K562 (cell line): Measurements from ENCODE around the gene TSPAN11.

Experiments
- CTCF ChIP-seq, 3 experiments: IDR thresholded peaks in 2 of 3; conservative IDR thresholded peaks in 1 of 3; 2 replicates each; pipeline ENCODE4 v1.5.1; 2011 to 2012; ENCODE audit warnings: low read length in 3 of 3, mild to moderate bottlenecking in 3 of 3, control low read depth in 2 of 3, improper control_type of control experiment in 1 of 3, inconsistent platforms in 1 of 3, low read depth in 1 of 3, mixed read lengths in 1 of 3, moderate library complexity in 1 of 3; ENCODE audit not compliant: insufficient read depth in 2 of 3
- ELK3 ChIP-seq: fragments of 450-650 bp; formaldehyde crosslinking; IDR thresholded peaks from 2 replicates; pipeline ENCODE4 v1.4.0; 2020; ENCODE audit warnings: mild to moderate bottlenecking
- ESRRA ChIP-seq: fragments of 450-650 bp; IDR thresholded peaks from 2 replicates; pipeline ENCODE4 v1.6.1; 2014; ENCODE audit warnings: low read depth, mild to moderate bottlenecking, moderate library complexity, borderline replicate concordance
- FOSL1 ChIP-seq: fragments of 200-800 bp; sonication (Bioruptor generic); conservative IDR thresholded peaks from 2 replicates; pipeline ENCODE4 v1.6.1; 2016; ENCODE audit warnings: missing genetic modification characterization, missing compliant biosample characterization
- FOXK2 ChIP-seq, 2 experiments: fragments of 450-650 bp; IDR thresholded peaks in 1 of 2; conservative IDR thresholded peaks in 1 of 2; 2 replicates each; pipeline ENCODE4 v1.6.1; 2016; ENCODE audit warnings: low read depth in 2 of 2, mild to moderate bottlenecking in 1 of 2
- IRF9 ChIP-seq: fragments of 450-650 bp; IDR thresholded peaks from 2 replicates; pipeline ENCODE4 v1.6.1; 2016; ENCODE audit warnings: missing biosample characterization, missing genetic modification characterization
- LCOR ChIP-seq: sonication (generic); formaldehyde crosslinking; IDR thresholded peaks from 2 replicates; pipeline ENCODE4 v1.8.0; 2022; ENCODE audit warnings: mild to moderate bottlenecking, missing genetic modification reagents
- NFATC3 ChIP-seq: fragments of 450-650 bp; IDR thresholded peaks from 2 replicates; pipeline ENCODE4 v1.6.1; 2017; ENCODE audit warnings: mild to moderate bottlenecking
- PHF20 ChIP-seq: fragments of 450-650 bp; IDR thresholded peaks from 2 replicates; pipeline ENCODE4 v1.6.1; 2018; ENCODE audit not compliant: partially characterized antibody
- STAT5A ChIP-seq: IDR thresholded peaks from 2 replicates; pipeline ENCODE4 v1.6.1; 2012; ENCODE audit warnings: low read length, inconsistent platforms, borderline replicate concordance
- XRCC5 ChIP-seq: fragments of 200-400 bp; formaldehyde crosslinking; IDR thresholded peaks from 2 replicates; pipeline ENCODE4 v1.6.1; 2017; ENCODE audit warnings: low read depth, mild to moderate bottlenecking, low read length

GRCh38 chr12:31035967-31036665 lies 109.6 kb downstream of the TSPAN11 start:
- TF ChIP-seq ELK3 (CRISPR knock-in tag) (no peak), FOSL1 (tag) (no peak), LCOR (CRISPR knock-in tag) (no peak), IRF9 (no peak), XRCC5 (no peak), STAT5A (no peak), CTCF (IDR thresholded peaks at IDR 0.05 in 2 of 3, conservative IDR thresholded peaks at IDR 0.05 in 1 of 3; ENCODE audit: insufficient read depth in 2 of 3, low read depth in 1 of 3, low read length in 3 of 3) (no peak), FOXK2 (conservative IDR thresholded peaks at IDR 0.05 in 1 of 2, IDR thresholded peaks at IDR 0.05 in 1 of 2; ENCODE audit: low read depth in 2 of 2) (no peak), ESRRA (no peak), NFATC3 (no peak), PHF20 (no peak)
